ENCODE results near the gene TBC1D23.

The TBC1D23 gene

DNA sequence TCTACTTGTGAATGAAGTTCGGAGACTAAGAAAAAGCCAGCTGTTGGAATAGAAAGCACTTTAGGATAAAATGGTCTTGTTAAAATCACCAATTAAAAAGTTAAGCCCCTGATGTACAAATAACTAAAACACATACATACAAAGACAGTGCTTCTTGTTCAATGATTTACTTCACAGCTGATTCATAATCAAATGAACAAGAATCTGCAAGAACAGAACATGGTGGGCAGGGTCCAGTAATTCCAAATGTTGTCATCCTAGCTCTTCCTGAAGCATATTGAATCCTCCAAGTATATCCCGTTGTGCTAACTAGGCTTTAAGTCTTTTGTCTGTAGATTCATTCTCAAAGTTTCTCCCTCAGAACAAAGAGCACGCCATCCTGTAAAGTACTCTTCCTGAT lies 98.2 kb downstream of the TBC1D23 start:
- DNase-seq, result no peak

DNA sequence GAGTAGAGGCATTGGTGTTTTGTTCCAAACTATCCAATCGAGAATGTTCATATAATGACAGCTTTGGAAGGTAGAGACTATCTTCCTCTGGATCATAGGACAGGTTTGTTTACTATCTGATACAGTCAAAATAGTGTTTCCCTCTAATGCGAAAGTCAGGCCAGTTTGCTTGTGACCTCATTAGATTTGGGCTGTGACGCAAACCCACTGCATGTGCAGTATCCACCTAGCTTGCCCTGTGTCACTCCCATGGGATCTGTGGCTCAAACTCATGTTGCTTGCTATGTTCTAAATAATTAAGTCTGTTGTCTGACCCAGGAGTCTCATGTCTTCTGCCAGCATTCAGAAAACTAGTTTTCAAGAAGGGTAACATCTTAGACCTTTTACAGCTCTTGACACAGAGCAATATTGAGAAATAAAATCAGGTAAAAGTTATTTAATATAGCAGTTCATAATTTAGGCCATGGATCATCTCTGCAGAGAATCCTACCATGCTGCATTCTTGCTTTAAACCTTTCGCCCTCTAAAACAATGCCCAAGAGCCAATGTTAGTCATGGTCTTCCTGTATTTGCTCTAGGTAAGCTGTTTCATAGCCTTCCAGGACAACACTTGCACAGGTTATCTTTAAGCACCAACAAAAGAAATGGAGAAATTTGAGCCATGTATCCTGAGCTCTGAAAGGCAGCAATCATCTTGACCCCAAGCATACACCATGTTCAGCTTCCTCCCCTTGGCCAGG lies 100.1 kb downstream of the TBC1D23 start:
- DNase-seq, result no peak

DNA sequence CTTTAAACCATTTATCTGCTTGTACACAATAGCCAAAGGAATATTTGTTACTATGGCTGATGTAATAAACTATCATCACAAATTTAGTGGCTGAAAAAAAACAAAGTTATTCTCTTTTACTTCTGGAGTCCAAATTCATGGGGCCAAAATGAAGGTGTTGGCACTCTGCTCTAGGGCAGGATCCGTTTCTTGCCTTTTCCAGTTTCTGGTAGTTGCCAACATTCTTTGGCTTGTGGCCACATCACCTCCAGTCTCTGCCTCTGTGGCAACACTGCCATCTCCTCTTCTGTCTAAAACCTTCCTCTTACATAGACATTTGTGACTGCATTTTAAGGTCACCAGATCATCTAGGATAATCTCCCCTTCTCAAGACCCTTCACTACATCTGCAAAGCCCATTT lies 101.1 kb downstream of the TBC1D23 start:
- DNase-seq, result no peak

DNA sequence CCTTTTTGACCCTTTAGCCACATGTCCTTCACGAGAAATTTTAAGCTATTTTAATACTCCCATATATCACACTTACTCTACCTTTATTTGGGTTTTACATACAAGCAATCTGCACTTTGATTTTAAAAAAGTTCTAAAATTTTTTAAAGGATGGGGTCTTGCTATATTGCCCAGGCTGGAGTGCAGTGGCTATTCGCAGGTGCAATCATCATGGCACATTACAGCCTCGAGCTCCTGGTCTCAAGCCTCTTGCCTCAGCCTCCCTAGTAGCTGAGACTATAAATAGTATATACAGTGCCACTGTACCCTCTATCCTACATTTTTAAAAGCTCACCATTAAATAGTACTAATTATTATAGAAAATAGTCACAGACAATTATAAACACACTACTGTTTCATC lies 103.6 kb downstream of the TBC1D23 start:
- no peak for DNase-seq

DNA sequence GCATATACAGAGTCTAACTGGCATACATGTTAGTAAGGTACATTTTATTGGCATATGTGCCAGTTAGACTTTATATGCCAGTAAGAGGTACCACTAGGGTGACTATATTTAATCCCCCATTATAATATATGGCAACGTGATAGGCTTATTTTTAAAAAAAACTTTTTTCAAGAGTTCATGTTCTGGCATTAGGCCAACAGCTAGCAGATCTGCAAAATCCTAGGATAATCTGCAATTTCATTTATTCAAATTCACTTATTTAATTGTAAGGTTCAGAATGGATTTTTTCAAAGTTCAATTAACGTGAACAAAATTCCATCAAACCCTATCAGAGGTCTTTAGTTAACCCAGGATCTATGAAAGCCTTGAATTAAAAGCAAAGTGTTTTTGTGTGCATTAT lies 105.6 kb downstream of the TBC1D23 start:
- DNase-seq, result no peak

DNA sequence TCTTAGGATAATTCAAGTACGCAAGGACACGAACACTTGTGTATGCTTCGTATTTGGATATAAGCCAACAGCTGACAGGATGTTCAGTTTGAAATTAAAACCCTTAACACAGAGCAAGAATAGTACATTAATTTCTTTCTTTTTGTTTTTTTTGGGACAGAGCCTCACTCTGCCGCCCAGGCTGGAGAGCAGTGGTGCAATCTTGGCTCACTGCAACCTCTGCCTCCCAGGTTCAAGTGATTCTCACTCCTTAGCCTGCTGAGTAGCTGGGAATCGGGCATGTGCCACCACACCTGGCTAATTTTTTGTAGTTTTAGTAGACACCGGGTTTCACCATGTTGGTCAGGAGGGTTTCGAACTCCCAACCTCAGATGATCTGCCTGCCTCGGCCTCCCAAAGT lies 107.6 kb downstream of the TBC1D23 start:
- no peak for DNase-seq

DNA sequence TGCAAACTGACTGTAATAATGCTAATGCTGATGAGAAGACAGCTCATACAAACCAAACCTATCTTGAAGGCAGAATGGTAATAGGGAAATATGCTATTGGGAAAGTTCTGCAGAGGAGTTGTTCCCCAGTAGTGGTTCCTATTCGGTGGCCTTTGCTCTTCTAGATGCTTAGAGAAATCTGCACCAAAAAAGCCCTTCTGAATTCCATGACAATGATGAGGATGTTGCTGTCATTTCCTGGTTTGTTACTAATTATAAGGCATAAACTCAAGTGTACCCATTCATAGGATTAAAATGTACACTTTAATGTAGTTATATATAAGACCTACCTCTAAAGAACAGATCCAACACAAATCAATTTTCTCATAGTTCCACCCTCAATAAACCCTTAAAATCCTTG lies 110.0 kb downstream of the TBC1D23 start:
- no peak for DNase-seq

DNA sequence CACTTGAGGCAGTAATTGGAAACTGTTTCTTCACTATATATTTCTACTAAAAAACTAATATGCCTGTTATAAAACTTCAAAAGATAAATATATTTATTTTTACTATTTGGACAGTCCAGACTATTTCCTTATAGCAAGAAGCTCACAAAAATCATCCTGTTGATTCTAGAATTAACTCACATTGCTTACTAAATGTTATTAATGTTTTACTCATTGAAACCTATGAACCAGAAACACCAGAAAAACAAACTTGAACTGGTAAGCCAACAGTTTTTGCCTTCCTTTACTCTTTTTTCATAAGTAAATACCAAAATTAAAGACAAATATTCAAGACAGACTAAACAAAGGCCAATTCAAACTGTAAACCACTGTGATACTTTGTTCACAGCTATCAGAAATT lies 113.7 kb downstream of the TBC1D23 start:
- DNase-seq, result no peak

Data from activated CD8-positive, alpha-beta memory T cell treated with anti-CD3 and anti-CD28 coated beads, Interleukin-2, amount 50 U/mL, for 48 hours (primary cell).